Measurements from ENCODE around the gene CLRN2. TPM values are rescaled to one million over a fixed set of nuclear protein-coding genes. Genes with fewer than 3 reads are reported as not detected.

The CLRN2 gene
- total and polyA plus RNA-seq, 2 donors (not counting 3 experiments of a cell fraction or from before 2014, with no cell fraction given), result not detected

DNA sequence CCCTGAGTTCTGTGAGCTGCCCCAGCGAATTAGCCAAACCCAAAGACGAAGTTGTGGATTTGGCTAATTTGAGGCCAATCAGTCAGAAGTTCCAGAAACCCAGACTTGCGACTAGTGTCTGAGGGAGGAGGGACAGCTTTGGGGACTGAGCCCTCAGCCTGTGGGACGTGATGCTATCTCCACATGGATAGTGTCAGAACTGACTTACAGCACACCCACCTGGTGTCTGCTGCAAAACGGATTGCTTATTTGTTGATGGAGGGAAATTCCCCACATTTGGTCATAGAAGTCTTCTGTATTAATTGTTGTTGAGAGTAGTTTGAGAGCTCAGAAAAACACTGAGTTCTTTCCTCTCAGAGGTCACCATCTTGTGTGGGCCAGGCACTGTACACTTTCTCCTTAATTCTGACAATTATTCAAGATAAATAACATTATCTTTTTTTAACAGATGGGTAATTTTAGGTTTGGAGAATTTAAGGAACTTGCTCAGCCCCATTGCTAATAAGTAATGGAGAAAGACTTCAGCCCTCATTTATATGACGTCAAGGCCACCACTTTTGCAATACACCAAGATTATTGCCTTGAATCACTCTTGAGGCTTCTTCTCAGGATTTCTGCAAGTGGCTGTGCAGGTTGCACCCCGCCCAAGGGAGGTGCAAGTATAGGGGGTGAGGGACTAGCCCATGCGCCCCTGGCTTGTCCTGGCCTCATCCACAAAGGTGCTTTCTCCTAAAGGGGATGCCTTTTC lies 16.7 kb downstream of the CLRN2 start:
- H3K9me3 ChIP-seq (replicated peaks; ENCODE audit: control insufficient read depth, insufficient read depth, low read length), result no peaks in the 10 kb centered on the region
- dilution Hi-C loops (cut with MboI; ENCODE audit: extremely low pct_ligation_motif_present, low sequenced_read_pairs) (no loop called here), intact Hi-C loops (cut with micrococcal nuclease) (no loop called here)
- H3K4me3 ChIP-seq (replicated peaks in 1 of 3; ENCODE audit: insufficient read depth in 1 of 3, low read depth in 1 of 3, low read length in 3 of 3), result no peak overlapping the region
- ChIA-PET POLR2A (no interaction called here), CTCF (no interaction called here)
- H3K79me2 ChIP-seq (ENCODE audit: control insufficient read depth, insufficient read depth, low read length), result no peaks in the 10 kb centered on the region
- H3K36me3 ChIP-seq (ENCODE audit: control insufficient read depth in 2 of 2, extremely low read depth in 1 of 2, insufficient read depth in 2 of 2, low read length in 2 of 2), result no peaks in the 10 kb centered on the region
- H4K20me1 ChIP-seq (replicated peaks; ENCODE audit: control insufficient read depth, extremely low read depth, insufficient read depth, low read length), result no peaks in the 10 kb centered on the region
- H3K27me3 ChIP-seq (ENCODE audit: control insufficient read depth in 2 of 2, insufficient read depth in 2 of 2, low read length in 2 of 2), result no peaks in the 10 kb centered on the region
- TF ChIP-seq MYC (IDR thresholded peaks at IDR 0.05; ENCODE audit: low read depth, low read length), result no peak
- TF ChIP-seq, protein P1, sequence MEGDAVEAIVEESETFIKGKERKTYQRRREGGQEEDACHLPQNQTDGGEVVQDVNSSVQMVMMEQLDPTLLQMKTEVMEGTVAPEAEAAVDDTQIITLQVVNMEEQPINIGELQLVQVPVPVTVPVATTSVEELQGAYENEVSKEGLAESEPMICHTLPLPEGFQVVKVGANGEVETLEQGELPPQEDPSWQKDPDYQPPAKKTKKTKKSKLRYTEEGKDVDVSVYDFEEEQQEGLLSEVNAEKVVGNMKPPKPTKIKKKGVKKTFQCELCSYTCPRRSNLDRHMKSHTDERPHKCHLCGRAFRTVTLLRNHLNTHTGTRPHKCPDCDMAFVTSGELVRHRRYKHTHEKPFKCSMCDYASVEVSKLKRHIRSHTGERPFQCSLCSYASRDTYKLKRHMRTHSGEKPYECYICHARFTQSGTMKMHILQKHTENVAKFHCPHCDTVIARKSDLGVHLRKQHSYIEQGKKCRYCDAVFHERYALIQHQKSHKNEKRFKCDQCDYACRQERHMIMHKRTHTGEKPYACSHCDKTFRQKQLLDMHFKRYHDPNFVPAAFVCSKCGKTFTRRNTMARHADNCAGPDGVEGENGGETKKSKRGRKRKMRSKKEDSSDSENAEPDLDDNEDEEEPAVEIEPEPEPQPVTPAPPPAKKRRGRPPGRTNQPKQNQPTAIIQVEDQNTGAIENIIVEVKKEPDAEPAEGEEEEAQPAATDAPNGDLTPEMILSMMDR (IDR thresholded peaks at IDR 0.05; ENCODE audit: extremely low read depth in 1 of 2, insufficient read depth in 1 of 2, low read depth in 1 of 2, low read length in 2 of 2), result no peak
- no peak for TF ChIP-seq JUN (IDR thresholded peaks at IDR 0.05; ENCODE audit: borderline replicate concordance, insufficient read depth, insufficient read length, low read depth)
- H3K4me2 ChIP-seq (ENCODE audit: insufficient read depth, low read length), result no peak overlapping the region
- H2AFZ ChIP-seq (ENCODE audit: low read depth, low read length), result no peak overlapping the region
- H3K9me1 ChIP-seq (replicated peaks; ENCODE audit: control insufficient read depth, extremely low read depth, insufficient read depth, low read length), result no peaks in the 10 kb centered on the region
- no peak overlapping the region for H3K27ac ChIP-seq (ENCODE audit: insufficient read depth, low read depth, low read length)
- no peak overlapping the region for H3K9ac ChIP-seq (replicated peaks; ENCODE audit: extremely low read depth, insufficient read depth, low read length)
- FAIRE-seq (no peak), DNase-seq (ENCODE audit: low read depth, low spot score) (no peak)
- no peaks in the 10 kb centered on the region for H3K4me1 ChIP-seq (ENCODE audit: control insufficient read depth, extremely low read depth, insufficient read depth, low read length)
- no TSS peak for BruUV-seq (replicated peaks)

DNA sequence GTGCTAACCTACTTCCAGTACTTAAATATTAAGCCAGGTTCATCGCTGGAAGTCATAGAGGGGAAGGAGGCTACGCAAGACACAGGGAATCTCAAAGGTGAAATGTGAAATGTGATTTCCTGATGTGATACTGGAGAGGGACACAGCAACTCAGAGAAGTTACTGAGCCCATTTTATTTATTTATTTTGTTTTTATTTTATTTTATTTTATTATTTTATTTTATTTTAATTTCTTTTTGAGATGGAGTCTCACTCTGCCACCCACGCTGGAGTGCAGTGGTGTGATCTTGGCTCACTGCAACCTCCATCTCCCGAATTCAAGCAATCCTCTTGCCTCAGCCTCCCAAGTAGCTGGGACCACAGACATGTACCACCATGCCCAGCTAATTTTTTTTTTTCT lies 19.7 kb downstream of the CLRN2 start:
- H4K20me1 ChIP-seq (replicated peaks; ENCODE audit: control insufficient read depth, extremely low read depth, insufficient read depth, low read length), result no peaks in the 10 kb centered on the region
- ChIA-PET CTCF (interaction anchor here (1.4 kb wide), 1 partner anchor 14 kb away, joined by 3 read pairs; no protein-coding TSS in a partner anchor), POLR2A (no interaction called here)
- H3K79me2 ChIP-seq (ENCODE audit: control insufficient read depth, insufficient read depth, low read length), result no peaks in the 10 kb centered on the region
- intact Hi-C loops (cut with micrococcal nuclease) (no loop called here), dilution Hi-C loops (cut with MboI; ENCODE audit: extremely low pct_ligation_motif_present, low sequenced_read_pairs) (no loop called here)
- no peak overlapping the region for H3K4me2 ChIP-seq (ENCODE audit: insufficient read depth, low read length)
- no peaks in the 10 kb centered on the region for H3K27me3 ChIP-seq (ENCODE audit: control insufficient read depth in 2 of 2, insufficient read depth in 2 of 2, low read length in 2 of 2)
- H3K4me3 ChIP-seq (replicated peaks in 1 of 3; ENCODE audit: insufficient read depth in 1 of 3, low read depth in 1 of 3, low read length in 3 of 3), result no peak overlapping the region
- no peak for DNase-seq (ENCODE audit: low read depth, low spot score)
- no peak overlapping the region for H3K9ac ChIP-seq (replicated peaks; ENCODE audit: extremely low read depth, insufficient read depth, low read length)
- no peak overlapping the region for H2AFZ ChIP-seq (ENCODE audit: low read depth, low read length)
- TF ChIP-seq GATA2 (IDR thresholded peaks at IDR 0.05; ENCODE audit: insufficient read depth, insufficient read length, low read depth, low read length) (no peak), POLR2AphosphoS5 (IDR thresholded peaks at IDR 0.05; ENCODE audit: insufficient read depth, low read depth, low read length) (no peak), MYC (IDR thresholded peaks at IDR 0.05; ENCODE audit: low read depth, low read length) (no peak), JUN (IDR thresholded peaks at IDR 0.05; ENCODE audit: borderline replicate concordance, insufficient read depth, insufficient read length, low read depth) (no peak), POLR2A (IDR thresholded peaks at IDR 0.05; ENCODE audit: low read depth, low read length) (no peak), FOS (IDR thresholded peaks at IDR 0.05; ENCODE audit: borderline replicate concordance, insufficient read depth, low read length) (no peak), EZH2 (IDR thresholded peaks at IDR 0.05; ENCODE audit: borderline replicate concordance, low read depth, low read length, severe bottlenecking) (no peak)
- TF ChIP-seq, protein P2, sequence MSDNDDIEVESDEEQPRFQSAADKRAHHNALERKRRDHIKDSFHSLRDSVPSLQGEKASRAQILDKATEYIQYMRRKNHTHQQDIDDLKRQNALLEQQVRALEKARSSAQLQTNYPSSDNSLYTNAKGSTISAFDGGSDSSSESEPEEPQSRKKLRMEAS (IDR thresholded peaks at IDR 0.05; ENCODE audit: insufficient read depth, insufficient read length), result no peak
- TF ChIP-seq, protein P1 (IDR thresholded peaks at IDR 0.05; ENCODE audit: extremely low read depth in 1 of 2, insufficient read depth in 1 of 2, low read depth in 1 of 2, low read length in 2 of 2), result no peak
- no peaks in the 10 kb centered on the region for H3K36me3 ChIP-seq (ENCODE audit: control insufficient read depth in 2 of 2, extremely low read depth in 1 of 2, insufficient read depth in 2 of 2, low read length in 2 of 2)
- no peaks in the 10 kb centered on the region for H3K4me1 ChIP-seq (ENCODE audit: control insufficient read depth, extremely low read depth, insufficient read depth, low read length)
- H3K27ac ChIP-seq (ENCODE audit: insufficient read depth, low read depth, low read length), result no peak overlapping the region
- no peaks in the 10 kb centered on the region for H3K9me3 ChIP-seq (replicated peaks; ENCODE audit: control insufficient read depth, insufficient read depth, low read length)
- no TSS peak for BruUV-seq (replicated peaks)
- FAIRE-seq, result no peak
- no peaks in the 10 kb centered on the region for H3K9me1 ChIP-seq (replicated peaks; ENCODE audit: control insufficient read depth, extremely low read depth, insufficient read depth, low read length)
